GM21529 (cell line): ENCODE data around the gene SEC14L3.

ENCODE experiments used
- ATAC-seq: cut with Tn5 transposase; IDR thresholded peaks from one replicate; pipeline ENCODE4 v1.9.1; 2021; ENCODE audit not compliant: unreplicated experiment

Gene SEC14L3

GRCh38 chr22:30423959-30424533, 47.8 kb downstream of the SEC14L3 start:
- ATAC-seq, result peak; percentile 83

GRCh38 chr22:30423301-30423958, 48.4 kb downstream of the SEC14L3 start:
- ATAC-seq, result peak; percentile 23

GRCh38 chr22:30422481-30423300, 49.1 kb downstream of the SEC14L3 start:
- no peak for ATAC-seq

GRCh38 chr22:30421695-30422480, 49.9 kb downstream of the SEC14L3 start:
- no peak for ATAC-seq

- ATAC-seq, result no peak
Observed at GRCh38 chr22:30420347-30421125, 51.3 kb downstream of the SEC14L3 start.

- no peak for ATAC-seq
Observed at GRCh38 chr22:30416837-30417236, 55.0 kb downstream of the SEC14L3 start.

- no peak for ATAC-seq
Observed at GRCh38 chr22:30416403-30416802, 55.4 kb downstream of the SEC14L3 start.

GRCh38 chr22:30414525-30415047, 57.2 kb downstream of the SEC14L3 start:
- no peak for ATAC-seq

- ATAC-seq, result no peak
Observed at GRCh38 chr22:30413745-30414524, 57.9 kb downstream of the SEC14L3 start.

GRCh38 chr22:30413001-30413400, 58.8 kb downstream of the SEC14L3 start:
- ATAC-seq, result no peak

GRCh38 chr22:30411780-30412179, 60.0 kb downstream of the SEC14L3 start:
- ATAC-seq, result no peak
